Uterus (tissue), 2 donors: Measurements from ENCODE around the gene TYW1.

Experiments used
- POLR2A ChIP-seq, 2 donors: fragments of 450-650 bp; IDR thresholded peaks; one replicate each; pipeline ENCODE4 v1.6.1; 2016; ENCODE audit warnings: antibody characterized with exemption in 2 of 2, mild to moderate bottlenecking in 1 of 2, moderate library complexity in 1 of 2
- TF ChIP-seq, protein P1 (sequence below), 4 experiments: fragments of 200-600 bp in 2 of 4; fragments of 450-650 bp in 2 of 4; sonication (generic) in 2 of 4; IDR thresholded peaks; one replicate each; pipeline ENCODE4 v1.5.1; 2016 to 2019; ENCODE audit warnings: antibody characterized with exemption in 4 of 4, mild to moderate bottlenecking in 2 of 4, moderate library complexity in 1 of 4

DNA sequence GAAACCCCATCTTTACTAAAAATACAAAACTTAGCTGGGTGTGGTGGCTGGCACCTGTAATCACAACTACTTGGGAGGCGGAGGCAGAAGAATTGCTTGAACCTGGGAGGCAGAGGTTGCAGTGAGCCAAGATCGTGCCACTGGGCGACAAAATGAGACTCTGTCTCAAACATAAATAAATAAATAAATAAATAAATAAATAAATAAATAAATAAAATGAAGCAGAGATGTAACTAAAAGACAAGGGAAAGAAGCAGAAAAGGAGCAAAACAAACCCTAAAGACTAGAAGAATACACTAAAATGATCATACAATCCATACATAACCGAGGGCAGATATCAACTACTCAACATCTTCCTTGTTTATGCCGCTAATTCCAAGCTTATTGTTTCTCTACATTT lies 209.8 kb downstream of the TYW1 start:
- TF ChIP-seq, protein P1, sequence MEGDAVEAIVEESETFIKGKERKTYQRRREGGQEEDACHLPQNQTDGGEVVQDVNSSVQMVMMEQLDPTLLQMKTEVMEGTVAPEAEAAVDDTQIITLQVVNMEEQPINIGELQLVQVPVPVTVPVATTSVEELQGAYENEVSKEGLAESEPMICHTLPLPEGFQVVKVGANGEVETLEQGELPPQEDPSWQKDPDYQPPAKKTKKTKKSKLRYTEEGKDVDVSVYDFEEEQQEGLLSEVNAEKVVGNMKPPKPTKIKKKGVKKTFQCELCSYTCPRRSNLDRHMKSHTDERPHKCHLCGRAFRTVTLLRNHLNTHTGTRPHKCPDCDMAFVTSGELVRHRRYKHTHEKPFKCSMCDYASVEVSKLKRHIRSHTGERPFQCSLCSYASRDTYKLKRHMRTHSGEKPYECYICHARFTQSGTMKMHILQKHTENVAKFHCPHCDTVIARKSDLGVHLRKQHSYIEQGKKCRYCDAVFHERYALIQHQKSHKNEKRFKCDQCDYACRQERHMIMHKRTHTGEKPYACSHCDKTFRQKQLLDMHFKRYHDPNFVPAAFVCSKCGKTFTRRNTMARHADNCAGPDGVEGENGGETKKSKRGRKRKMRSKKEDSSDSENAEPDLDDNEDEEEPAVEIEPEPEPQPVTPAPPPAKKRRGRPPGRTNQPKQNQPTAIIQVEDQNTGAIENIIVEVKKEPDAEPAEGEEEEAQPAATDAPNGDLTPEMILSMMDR (IDR thresholded peaks at IDR 0.05), result no peak
- TF ChIP-seq POLR2A (IDR thresholded peaks at IDR 0.05), result no peak
